Endodermal cell (in vitro differentiated cells): Measurements from ENCODE around the gene ELP4. TPM values are rescaled to one million over a fixed set of nuclear protein-coding genes. Genes with fewer than 3 reads are reported as not detected.
"Not testable (repeated sequence)": the region's sequence is repeated elsewhere in the genome, so short reads cannot be mapped to it uniquely, and the experiment has no call there.

Source experiments
- DNase-seq: peaks from one replicate; pipeline ENCODE4 v3.0.0-alpha.2; 2017
- H3K27ac ChIP-seq: 2 replicates; pipeline ENCODE4 v1.5.1; 2013; ENCODE audit warnings: mild to moderate bottlenecking, low read depth, low read length, moderate library complexity
- H3K27me3 ChIP-seq: 2 replicates; pipeline ENCODE4 v1.6.1; 2013; ENCODE audit warnings: mild to moderate bottlenecking, low read length, moderate library complexity; ENCODE audit not compliant: insufficient read depth, control insufficient read depth, poor library complexity, severe bottlenecking
- H3K36me3 ChIP-seq: 2 replicates; pipeline ENCODE4 v1.7.0; 2013; ENCODE audit warnings: mild to moderate bottlenecking, low read length, moderate library complexity; ENCODE audit not compliant: control insufficient read depth, insufficient read depth
- H3K4me1 ChIP-seq: one replicate; pipeline ENCODE4 v1.7.0; 2013; ENCODE audit warnings: low read length; ENCODE audit not compliant: control insufficient read depth, insufficient read depth
- H3K4me3 ChIP-seq: 2 replicates; pipeline ENCODE4 v1.5.1; 2013; ENCODE audit warnings: mild to moderate bottlenecking, low read length, moderate library complexity
- H3K9ac ChIP-seq: 2 replicates; pipeline ENCODE4 v1.6.1; 2013; ENCODE audit warnings: mild to moderate bottlenecking, low read length, moderate library complexity; ENCODE audit not compliant: poor library complexity, severe bottlenecking; ENCODE audit errors: extremely low read depth
- H3K9me3 ChIP-seq: 2 replicates; pipeline ENCODE4 v1.6.1; 2013; ENCODE audit warnings: mild to moderate bottlenecking, low read length, moderate library complexity; ENCODE audit not compliant: control insufficient read depth
- H3K27ac Mint-ChIP-seq: 2 replicates; pipeline ENCODE4 v1.8.0; 2020; ENCODE audit warnings: mixed read lengths
- H3K27me3 Mint-ChIP-seq: 2 replicates; pipeline ENCODE4 v1.8.0; 2021; ENCODE audit warnings: mild to moderate bottlenecking, mixed read lengths; ENCODE audit not compliant: insufficient read depth
- H3K36me3 Mint-ChIP-seq: 2 replicates; pipeline ENCODE4 v1.8.0; 2020; ENCODE audit warnings: low read depth, mixed read lengths
- H3K4me1 Mint-ChIP-seq: 2 replicates; pipeline ENCODE4 v1.8.0; 2020; ENCODE audit warnings: mixed read lengths
- H3K4me3 Mint-ChIP-seq: 2 replicates; pipeline ENCODE4 v1.8.0; 2020; ENCODE audit warnings: mild to moderate bottlenecking, moderate library complexity, mixed read lengths
- H3K9me3 Mint-ChIP-seq: 2 replicates; pipeline ENCODE4 v1.8.0; 2020; ENCODE audit warnings: mild to moderate bottlenecking, mixed read lengths
- CTCF ChIP-seq: fragments of 200-600 bp; sonication (generic); conservative IDR thresholded peaks from 2 replicates; pipeline ENCODE4 v1.5.0; 2021; ENCODE audit warnings: antibody characterized with exemption, mild to moderate bottlenecking
- WGBS, 2 experiments: methylation state at CpG; one replicate each; pipeline versions ENCODE4 v1.1.5 to v1.1.7; 2013; ENCODE audit warnings: missing lambda C conversion rate in 2 of 2, mixed read lengths in 1 of 2; ENCODE audit not compliant: insufficient coverage in 1 of 2, insufficient read length in 1 of 2; 5-methylcytosine and 5-hydroxymethylcytosine counted together
- total RNA-seq, 2 donors: library from RNA; stranded (reverse); fragmentation: NEBNext Ultra II Directional in 1 of 2; extraction: Animal tissue kit (Norgen Biotek cat#: 25700) in 1 of 2; gene quantifications; 2 replicates in 1 of 2; 3 replicates in 1 of 2; pipeline ENCODE4 v1.2.1, GENCODE V29; 2021

ELP4 gene
- total RNA-seq, 2 donors from 2014 or later: 19.1 to 25.2 TPM

- Histone ChIP-seq H3K27me3 (no peaks in the 10 kb centered on the region), H3K9ac (no peak overlapping the region), H3K4me3 (no peak overlapping the region), H3K9me3 (no peaks in the 10 kb centered on the region), H3K4me1 (no peaks in the 10 kb centered on the region), H3K36me3 (no peaks in the 10 kb centered on the region), H3K27ac (no peak overlapping the region)
- H3K4me3 Mint-ChIP-seq: no peak overlapping the region
- WGBS, 2 experiments: 88% methylated on average over 1 of the region's 1 CpG
- no peak for DNase-seq
- peaks cover 4% of the 10 kb centered on the region for H3K36me3 Mint-ChIP-seq
- no peaks in the 10 kb centered on the region for H3K27me3 Mint-ChIP-seq
- no peak for TF ChIP-seq CTCF
- H3K27ac Mint-ChIP-seq: no peak overlapping the region
- H3K4me1 Mint-ChIP-seq: peaks cover 4% of the 10 kb centered on the region
- peaks cover 10% of the 10 kb centered on the region for H3K9me3 Mint-ChIP-seq
Observed at GRCh38 chr11:31560842-31561476, 51.4 kb downstream of the ELP4 start.

DNA sequence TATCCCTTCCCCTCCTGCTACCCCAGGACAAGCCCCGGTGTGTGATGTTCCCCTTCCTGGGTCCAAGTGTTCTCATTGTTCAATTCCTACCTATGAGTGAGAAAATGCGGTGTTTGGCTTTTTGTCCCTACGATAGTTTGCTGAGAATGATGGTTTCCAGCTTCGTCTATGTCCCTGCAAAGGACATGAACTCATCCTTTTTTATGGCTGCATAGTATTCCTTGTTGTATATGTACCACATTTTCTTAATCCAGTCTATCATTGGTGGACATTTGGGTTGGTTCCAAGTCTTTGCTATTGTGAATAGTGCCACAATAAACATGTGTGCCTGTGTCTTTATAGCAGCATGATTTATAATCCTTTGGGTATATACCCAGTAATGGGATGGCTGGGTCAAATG, 55.0 kb downstream of the ELP4 start:
- H3K4me3 Mint-ChIP-seq, H3K4me3 ChIP-seq, H3K4me1 ChIP-seq, H3K36me3 Mint-ChIP-seq, H3K27me3 ChIP-seq, H3K36me3 ChIP-seq, H3K9me3 ChIP-seq, H3K9ac ChIP-seq, H3K4me1 Mint-ChIP-seq, H3K27me3 Mint-ChIP-seq, H3K27ac ChIP-seq, H3K27ac Mint-ChIP-seq, DNase-seq: not testable (repeated sequence)
- peaks cover 25% of the 10 kb centered on the region for H3K9me3 Mint-ChIP-seq
- 94 to 97% methylated on average over 3 to 4 of the region's 4 CpGs for WGBS, 2 experiments

GRCh38 chr11:31574133-31574532, 64.6 kb downstream of the ELP4 start:
- H3K27me3 Mint-ChIP-seq, H3K9ac ChIP-seq, H3K4me1 ChIP-seq, H3K27me3 ChIP-seq, H3K4me3 Mint-ChIP-seq, H3K4me1 Mint-ChIP-seq, H3K27ac ChIP-seq, H3K36me3 ChIP-seq, H3K9me3 ChIP-seq, H3K4me3 ChIP-seq, H3K27ac Mint-ChIP-seq: not testable (repeated sequence)
- Mint-ChIP-seq H3K36me3 (peaks cover 19% of the 10 kb centered on the region), H3K9me3 (peaks cover 36% of the 10 kb centered on the region)
- peak; percentile 36 for TF ChIP-seq CTCF
- WGBS, 2 experiments: 82 to 86% methylated on average over 1 to 4 of the region's 4 CpGs
- DNase-seq: peak; percentile 73

DNA sequence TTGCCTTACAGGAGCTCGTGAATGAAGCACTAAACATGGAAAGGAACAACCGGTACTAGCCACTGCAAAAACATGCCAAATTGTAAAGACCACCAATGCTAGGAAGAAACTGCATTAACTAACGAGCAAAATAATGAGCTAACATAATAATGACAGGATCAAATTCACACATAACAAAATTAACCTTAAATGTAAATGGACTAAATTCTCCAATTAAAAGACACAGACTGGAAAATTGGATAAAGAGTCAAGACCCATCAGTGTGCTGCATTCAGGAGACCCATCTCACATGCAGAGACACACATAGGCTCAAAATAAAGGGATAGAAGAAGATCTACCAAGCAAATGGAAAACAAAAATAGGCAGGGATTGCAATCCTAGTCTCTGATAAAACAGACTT, 66.2 kb downstream of the ELP4 start:
- Mint-ChIP-seq H3K36me3 (peaks cover 19% of the 10 kb centered on the region), H3K9me3 (peaks cover 36% of the 10 kb centered on the region)
- not testable (repeated sequence) for H3K27me3 Mint-ChIP-seq, H3K4me3 ChIP-seq, H3K27ac Mint-ChIP-seq, H3K4me1 Mint-ChIP-seq, H3K9ac ChIP-seq, H3K27ac ChIP-seq, H3K4me1 ChIP-seq, H3K27me3 ChIP-seq, DNase-seq, H3K4me3 Mint-ChIP-seq, H3K36me3 ChIP-seq, H3K9me3 ChIP-seq
- WGBS, 2 experiments: 92 to 95% methylated on average over 3 of the region's 3 CpGs

- H3K36me3 Mint-ChIP-seq: peaks cover 13% of the 10 kb centered on the region
- not testable (repeated sequence) for H3K9ac ChIP-seq, H3K27me3 Mint-ChIP-seq, H3K4me3 Mint-ChIP-seq, H3K27ac ChIP-seq, H3K27ac Mint-ChIP-seq, H3K36me3 ChIP-seq, DNase-seq, H3K4me3 ChIP-seq, H3K9me3 ChIP-seq, H3K4me1 ChIP-seq, H3K4me1 Mint-ChIP-seq, H3K27me3 ChIP-seq
- 97 to 100% methylated on average over 3 of the region's 3 CpGs for WGBS, 2 experiments
- H3K9me3 Mint-ChIP-seq: peaks cover 36% of the 10 kb centered on the region
Observed at GRCh38 chr11:31579412-31579811, 69.8 kb downstream of the ELP4 start.
